ENCODE results near the gene SET.

Gene SET

GRCh38 chr9:128701227-128701854 is 12.3 kb downstream of the SET start:
- Histone ChIP-seq H3K27ac (ENCODE audit: low read depth, low read length) (no peak overlapping the region), H3K79me2 (ENCODE audit: insufficient read depth, low read length) (peaks cover 9% of the 10 kb centered on the region; the same call in 1 of the 2 replicates), H2AFZ (ENCODE audit: low read depth, low read length, severe bottlenecking) (no peak overlapping the region), H3K9ac (ENCODE audit: low read length) (no peak overlapping the region), H3K9me3 (ENCODE audit: insufficient read depth, low read length) (no peaks in the 10 kb centered on the region), H3F3A (ENCODE audit: insufficient read depth) (peaks cover 29% of the 10 kb centered on the region), H3K4me2 (ENCODE audit: low read depth, low read length, poor library complexity, severe bottlenecking) (no peak overlapping the region), H3K36me3 (ENCODE audit: low read length) (peaks cover 4% of the 10 kb centered on the region), H3K27me3 (ENCODE audit: low read length) (no peaks in the 10 kb centered on the region), H4K20me1 (ENCODE audit: low read depth, low read length) (no peaks in the 10 kb centered on the region; the same call in 1 of the 2 replicates), H3K9me2 (replicated peaks; ENCODE audit: insufficient read depth, low read length) (no peaks in the 10 kb centered on the region), H3K4me3 (ENCODE audit: insufficient read depth, low read length, poor library complexity, severe bottlenecking) (no peak overlapping the region)
- TF ChIP-seq CTCF (IDR thresholded peaks at IDR 0.05; ENCODE audit: insufficient read depth, low read length, poor library complexity, severe bottlenecking) = no peak
- TF ChIP-seq EZH2phosphoT487 (conservative IDR thresholded peaks at IDR 0.05; ENCODE audit: low read length) = no peak

DNA sequence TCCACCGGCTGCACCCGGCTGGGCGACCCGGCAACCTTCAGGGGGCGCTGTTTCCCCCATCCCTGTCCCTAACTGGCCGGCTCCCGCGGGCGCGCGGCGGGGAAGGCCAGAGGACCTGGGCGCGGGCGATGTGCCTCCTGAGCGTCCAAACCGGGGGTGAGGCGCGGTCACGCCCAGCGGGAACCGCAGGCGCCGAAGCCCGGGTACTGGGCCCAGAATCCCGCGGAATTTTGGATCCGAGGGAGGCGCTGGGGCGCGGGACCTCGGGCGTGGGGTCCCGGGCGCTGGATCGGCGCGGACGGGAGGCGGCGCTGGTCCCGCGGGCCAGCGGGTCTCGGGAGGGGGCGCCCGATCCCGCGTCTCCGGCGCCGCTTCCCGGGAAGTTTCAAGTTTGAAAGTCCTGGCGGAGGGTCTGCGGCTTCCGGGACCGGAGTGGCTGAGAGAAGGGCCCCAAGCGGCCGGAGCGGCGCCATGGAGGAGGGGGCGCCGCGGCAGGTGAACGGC is 13.5 kb downstream of the SET start, which contains the start of gene PKN3:
Gene PKN3 (plus strand): TSS at position 59 of the 504 bp plus-strand sequence. CDS start 413 bp downstream, at position 472.
- peaks cover 9% of the 10 kb centered on the region; the same call in 1 of the 2 replicates for H3K79me2 ChIP-seq (ENCODE audit: insufficient read depth, low read length)
- H3K27ac ChIP-seq (ENCODE audit: low read depth, low read length) = peak within 1 kb of the TSS; percentile 52
- H2AFZ ChIP-seq (ENCODE audit: low read depth, low read length, severe bottlenecking) = peak within 1 kb of the TSS; percentile 98
- H3K4me2 ChIP-seq (ENCODE audit: low read depth, low read length, poor library complexity, severe bottlenecking) = peak within 1 kb of the TSS; percentile 72
- H3K4me3 ChIP-seq (ENCODE audit: insufficient read depth, low read length, poor library complexity, severe bottlenecking) = peak within 1 kb of the TSS; percentile 87
- no peaks in the 10 kb centered on the region for H3K36me3 ChIP-seq (ENCODE audit: low read length)
- H3K27me3 ChIP-seq (ENCODE audit: low read length) = no peaks in the 10 kb centered on the region
- peak within 1 kb of the TSS; percentile 90 for H3K9ac ChIP-seq (ENCODE audit: low read length)
- H3F3A ChIP-seq (ENCODE audit: insufficient read depth) = peaks cover 18% of the 10 kb centered on the region
- TF ChIP-seq EZH2phosphoT487 (conservative IDR thresholded peaks at IDR 0.05; ENCODE audit: low read length) (no peak), CTCF (IDR thresholded peaks at IDR 0.05; ENCODE audit: insufficient read depth, low read length, poor library complexity, severe bottlenecking) (peak; percentile 95)
- no peaks in the 10 kb centered on the region for H4K20me1 ChIP-seq (ENCODE audit: low read depth, low read length)
- H3K9me2 ChIP-seq (replicated peaks; ENCODE audit: insufficient read depth, low read length) = no peaks in the 10 kb centered on the region
- no peaks in the 10 kb centered on the region for H3K9me3 ChIP-seq (ENCODE audit: insufficient read depth, low read length)

- H3K9me3 ChIP-seq (ENCODE audit: insufficient read depth, low read length) = no peaks in the 10 kb centered on the region
- H2AFZ ChIP-seq (ENCODE audit: low read depth, low read length, severe bottlenecking) = peak overlapping the region; percentile 98
- H3K9ac ChIP-seq (ENCODE audit: low read length) = peak overlapping the region; percentile 90
- no peaks in the 10 kb centered on the region for H3K27me3 ChIP-seq (ENCODE audit: low read length)
- no peaks in the 10 kb centered on the region for H3K9me2 ChIP-seq (replicated peaks; ENCODE audit: insufficient read depth, low read length)
- TF ChIP-seq CTCF (IDR thresholded peaks at IDR 0.05; ENCODE audit: insufficient read depth, low read length, poor library complexity, severe bottlenecking) (no peak), EZH2phosphoT487 (conservative IDR thresholded peaks at IDR 0.05; ENCODE audit: low read length) (no peak)
- H4K20me1 ChIP-seq (ENCODE audit: low read depth, low read length) = no peaks in the 10 kb centered on the region
- peaks cover 9% of the 10 kb centered on the region; the same call in 1 of the 2 replicates for H3K79me2 ChIP-seq (ENCODE audit: insufficient read depth, low read length)
- peaks cover 14% of the 10 kb centered on the region for H3F3A ChIP-seq (ENCODE audit: insufficient read depth)
- H3K27ac ChIP-seq (ENCODE audit: low read depth, low read length) = peak overlapping the region; percentile 52
- no peaks in the 10 kb centered on the region for H3K36me3 ChIP-seq (ENCODE audit: low read length)
- H3K4me3 ChIP-seq (ENCODE audit: insufficient read depth, low read length, poor library complexity, severe bottlenecking) = peak overlapping the region; percentile 87
- H3K4me2 ChIP-seq (ENCODE audit: low read depth, low read length, poor library complexity, severe bottlenecking) = peak overlapping the region; percentile 72
Observed at GRCh38 chr9:128702949-128703615, 14.1 kb downstream of the SET start.

Data from SU-DHL-6 (cell line).